Measurements from ENCODE around the gene ENPP3.

Gene ENPP3

GRCh38 chr6:131754715-131755567 is 117.8 kb downstream of the ENPP3 start:
- no peak overlapping the region for H3K9ac ChIP-seq (ENCODE audit: low read depth, low read length, poor library complexity)
- no peak for DNase-seq (ENCODE audit: low spot score)
- no peak overlapping the region for H3K23ac ChIP-seq (ENCODE audit: low read depth, low read length, poor library complexity)
- no peak overlapping the region for H2BK15ac ChIP-seq (ENCODE audit: low read length)
- no peak overlapping the region for H2AFZ ChIP-seq (ENCODE audit: low read length)
- H3K36me3 ChIP-seq (replicated peaks in 1 of 2; ENCODE audit: control insufficient read depth in 2 of 2, insufficient read depth in 2 of 2, low read length in 2 of 2): no peaks in the 10 kb centered on the region
- H3K14ac ChIP-seq (ENCODE audit: low read length): no peak overlapping the region
- H3K4me1 ChIP-seq (ENCODE audit: control insufficient read depth in 2 of 2, insufficient read depth in 1 of 2, low read depth in 1 of 2, low read length in 2 of 2): no peaks in the 10 kb centered on the region
- H2BK5ac ChIP-seq (ENCODE audit: low read length): no peak overlapping the region
- H2BK120ac ChIP-seq (ENCODE audit: low read depth, low read length): no peak overlapping the region
- no peak overlapping the region for H3K18ac ChIP-seq (ENCODE audit: low read length)
- no peak overlapping the region for H2BK12ac ChIP-seq (ENCODE audit: low read length)
- no peak overlapping the region for H3K27ac ChIP-seq (replicated peaks; ENCODE audit: low read length)
- no peak overlapping the region for H3K4ac ChIP-seq (ENCODE audit: low read length)
- H3K4me2 ChIP-seq (ENCODE audit: insufficient read depth, low read length, poor library complexity, severe bottlenecking): no peak overlapping the region
- H3K4me3 ChIP-seq (ENCODE audit: low read length in 2 of 2): no peak overlapping the region
- H2AK5ac ChIP-seq (ENCODE audit: low read depth, low read length): no peak overlapping the region
- H3K79me1 ChIP-seq (ENCODE audit: low read depth, low read length): no peaks in the 10 kb centered on the region
- no peaks in the 10 kb centered on the region for H3K9me3 ChIP-seq (replicated peaks in 1 of 2; ENCODE audit: control insufficient read depth in 2 of 2, insufficient read depth in 1 of 2, low read depth in 1 of 2, low read length in 2 of 2)
- no peaks in the 10 kb centered on the region for H3K27me3 ChIP-seq (ENCODE audit: control insufficient read depth in 3 of 3, insufficient read depth in 3 of 3, low read depth in 1 of 3, low read length in 3 of 3)
- WGBS, 2 donors (ENCODE audit: extremely low coverage in 2 of 2, insufficient read length in 2 of 2, insufficient replicate concordance in 1 of 2): no CpG with 5 or more reads among the region's 9 CpGs
- no peak overlapping the region for H4K8ac ChIP-seq (ENCODE audit: low read depth, low read length)
- H4K91ac ChIP-seq (ENCODE audit: low read depth, low read length, poor library complexity): no peak overlapping the region

GRCh38 chr6:131755597-131755996 is 118.5 kb downstream of the ENPP3 start:
- Histone ChIP-seq H2BK15ac (ENCODE audit: low read length) (no peak overlapping the region), H3K79me1 (ENCODE audit: low read depth, low read length) (no peaks in the 10 kb centered on the region), H3K36me3 (replicated peaks in 1 of 2; ENCODE audit: control insufficient read depth in 2 of 2, insufficient read depth in 2 of 2, low read length in 2 of 2) (no peaks in the 10 kb centered on the region), H3K4me1 (ENCODE audit: control insufficient read depth in 2 of 2, insufficient read depth in 1 of 2, low read depth in 1 of 2, low read length in 2 of 2) (no peaks in the 10 kb centered on the region), H3K18ac (ENCODE audit: low read length) (no peak overlapping the region), H4K91ac (ENCODE audit: low read depth, low read length, poor library complexity) (no peak overlapping the region), H2BK5ac (ENCODE audit: low read length) (no peak overlapping the region), H3K4me3 (ENCODE audit: low read length in 2 of 2) (no peak overlapping the region), H3K14ac (ENCODE audit: low read length) (no peak overlapping the region), H3K4me2 (ENCODE audit: insufficient read depth, low read length, poor library complexity, severe bottlenecking) (no peak overlapping the region), H3K4ac (ENCODE audit: low read length) (no peak overlapping the region), H2AK5ac (ENCODE audit: low read depth, low read length) (no peak overlapping the region), H3K9me3 (replicated peaks in 1 of 2; ENCODE audit: control insufficient read depth in 2 of 2, insufficient read depth in 1 of 2, low read depth in 1 of 2, low read length in 2 of 2) (no peaks in the 10 kb centered on the region), H3K27ac (replicated peaks; ENCODE audit: low read length) (no peak overlapping the region), H2BK12ac (ENCODE audit: low read length) (no peak overlapping the region), H4K8ac (ENCODE audit: low read depth, low read length) (no peak overlapping the region), H2BK120ac (ENCODE audit: low read depth, low read length) (no peak overlapping the region), H3K23ac (ENCODE audit: low read depth, low read length, poor library complexity) (no peak overlapping the region), H2AFZ (ENCODE audit: low read length) (no peak overlapping the region), H3K27me3 (ENCODE audit: control insufficient read depth in 3 of 3, insufficient read depth in 3 of 3, low read depth in 1 of 3, low read length in 3 of 3) (no peaks in the 10 kb centered on the region), H3K9ac (ENCODE audit: low read depth, low read length, poor library complexity) (no peak overlapping the region)
- no peak for DNase-seq (ENCODE audit: low spot score)
- no CpG with 5 or more reads among the region's 3 CpGs for WGBS, 2 donors (ENCODE audit: extremely low coverage in 2 of 2, insufficient read length in 2 of 2, insufficient replicate concordance in 1 of 2)

DNA sequence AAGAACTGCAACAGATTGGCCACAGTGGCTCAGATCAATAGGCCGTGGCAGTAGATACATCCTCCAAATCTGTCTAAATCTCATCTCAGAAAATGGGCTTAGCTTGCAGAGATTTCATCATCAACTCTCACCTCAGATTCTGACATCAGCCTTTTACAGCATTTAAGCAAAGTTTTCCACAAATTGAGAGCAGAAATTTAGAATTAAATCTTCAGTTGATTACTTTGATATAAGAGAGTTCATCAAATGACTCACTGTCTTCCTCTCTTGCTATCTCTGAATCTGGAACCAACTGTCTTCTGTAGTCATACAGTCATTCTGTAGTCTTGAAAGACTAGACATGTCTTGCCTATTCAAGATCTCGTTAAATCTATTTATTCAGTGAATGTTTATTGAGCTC is 118.9 kb downstream of the ENPP3 start:
- H3K4me2 ChIP-seq (ENCODE audit: insufficient read depth, low read length, poor library complexity, severe bottlenecking): no peak overlapping the region
- no peaks in the 10 kb centered on the region for H3K9me3 ChIP-seq (replicated peaks in 1 of 2; ENCODE audit: control insufficient read depth in 2 of 2, insufficient read depth in 1 of 2, low read depth in 1 of 2, low read length in 2 of 2)
- no peak overlapping the region for H2BK15ac ChIP-seq (ENCODE audit: low read length)
- H3K27me3 ChIP-seq (ENCODE audit: control insufficient read depth in 3 of 3, insufficient read depth in 3 of 3, low read depth in 1 of 3, low read length in 3 of 3): no peaks in the 10 kb centered on the region
- no peak overlapping the region for H3K27ac ChIP-seq (replicated peaks; ENCODE audit: low read length)
- H2BK12ac ChIP-seq (ENCODE audit: low read length): no peak overlapping the region
- H3K4me1 ChIP-seq (ENCODE audit: control insufficient read depth in 2 of 2, insufficient read depth in 1 of 2, low read depth in 1 of 2, low read length in 2 of 2): no peaks in the 10 kb centered on the region
- no peak overlapping the region for H3K14ac ChIP-seq (ENCODE audit: low read length)
- no peak overlapping the region for H3K18ac ChIP-seq (ENCODE audit: low read length)
- H2BK120ac ChIP-seq (ENCODE audit: low read depth, low read length): no peak overlapping the region
- H2AFZ ChIP-seq (ENCODE audit: low read length): no peak overlapping the region
- H3K4me3 ChIP-seq (ENCODE audit: low read length in 2 of 2): no peak overlapping the region
- no peaks in the 10 kb centered on the region for H3K79me1 ChIP-seq (ENCODE audit: low read depth, low read length)
- no peak overlapping the region for H3K23ac ChIP-seq (ENCODE audit: low read depth, low read length, poor library complexity)
- H2AK5ac ChIP-seq (ENCODE audit: low read depth, low read length): no peak overlapping the region
- no peak overlapping the region for H3K9ac ChIP-seq (ENCODE audit: low read depth, low read length, poor library complexity)
- H4K8ac ChIP-seq (ENCODE audit: low read depth, low read length): no peak overlapping the region
- no peak overlapping the region for H3K4ac ChIP-seq (ENCODE audit: low read length)
- DNase-seq (ENCODE audit: low spot score): no peak
- no peaks in the 10 kb centered on the region for H3K36me3 ChIP-seq (replicated peaks in 1 of 2; ENCODE audit: control insufficient read depth in 2 of 2, insufficient read depth in 2 of 2, low read length in 2 of 2)
- H2BK5ac ChIP-seq (ENCODE audit: low read length): no peak overlapping the region
- WGBS, 2 donors (ENCODE audit: extremely low coverage in 2 of 2, insufficient read length in 2 of 2, insufficient replicate concordance in 1 of 2): no CpG with 5 or more reads among the region's 2 CpGs
- H4K91ac ChIP-seq (ENCODE audit: low read depth, low read length, poor library complexity): no peak overlapping the region

DNA sequence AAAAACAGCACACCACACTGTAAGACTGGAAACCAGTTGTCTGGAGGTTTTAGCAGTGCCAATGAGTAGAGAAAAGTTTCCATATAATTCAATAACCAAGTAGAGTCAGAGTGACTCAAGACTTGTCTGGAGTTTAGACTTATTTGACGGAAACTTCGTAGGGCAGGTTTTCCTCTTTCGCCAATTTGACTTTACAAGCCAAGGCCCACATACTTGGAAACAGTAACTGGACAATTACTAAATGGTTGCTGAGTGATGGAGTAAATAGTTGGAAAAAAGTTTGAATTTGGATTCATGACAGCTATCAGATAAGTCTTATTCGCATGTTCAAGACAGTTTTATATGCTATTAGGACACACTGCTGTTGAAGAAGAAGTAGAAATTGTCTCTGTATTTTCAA is 121.8 kb downstream of the ENPP3 start:
- Histone ChIP-seq H3K18ac (ENCODE audit: low read length) (no peak overlapping the region), H2AFZ (ENCODE audit: low read length) (no peak overlapping the region), H4K91ac (ENCODE audit: low read depth, low read length, poor library complexity) (no peak overlapping the region), H3K4me3 (ENCODE audit: low read length in 2 of 2) (no peak overlapping the region), H3K4me1 (ENCODE audit: control insufficient read depth in 2 of 2, insufficient read depth in 1 of 2, low read depth in 1 of 2, low read length in 2 of 2) (no peaks in the 10 kb centered on the region), H2BK5ac (ENCODE audit: low read length) (no peak overlapping the region), H2BK12ac (ENCODE audit: low read length) (no peak overlapping the region), H3K27me3 (ENCODE audit: control insufficient read depth in 3 of 3, insufficient read depth in 3 of 3, low read depth in 1 of 3, low read length in 3 of 3) (no peaks in the 10 kb centered on the region), H3K23ac (ENCODE audit: low read depth, low read length, poor library complexity) (no peak overlapping the region), H3K79me1 (ENCODE audit: low read depth, low read length) (no peaks in the 10 kb centered on the region), H3K4ac (ENCODE audit: low read length) (no peak overlapping the region), H2BK120ac (ENCODE audit: low read depth, low read length) (no peak overlapping the region), H3K27ac (replicated peaks; ENCODE audit: low read length) (no peak overlapping the region), H2AK5ac (ENCODE audit: low read depth, low read length) (no peak overlapping the region), H3K36me3 (replicated peaks in 1 of 2; ENCODE audit: control insufficient read depth in 2 of 2, insufficient read depth in 2 of 2, low read length in 2 of 2) (no peaks in the 10 kb centered on the region), H3K4me2 (ENCODE audit: insufficient read depth, low read length, poor library complexity, severe bottlenecking) (no peak overlapping the region), H3K14ac (ENCODE audit: low read length) (no peak overlapping the region), H4K8ac (ENCODE audit: low read depth, low read length) (no peak overlapping the region), H3K9ac (ENCODE audit: low read depth, low read length, poor library complexity) (no peak overlapping the region), H3K9me3 (replicated peaks in 1 of 2; ENCODE audit: control insufficient read depth in 2 of 2, insufficient read depth in 1 of 2, low read depth in 1 of 2, low read length in 2 of 2) (no peaks in the 10 kb centered on the region), H2BK15ac (ENCODE audit: low read length) (no peak overlapping the region)
- no peak for DNase-seq (ENCODE audit: low spot score)
- no CpG with 5 or more reads among the region's 4 CpGs for WGBS, 2 donors (ENCODE audit: extremely low coverage in 2 of 2, insufficient read length in 2 of 2, insufficient replicate concordance in 1 of 2)

Measured in neuronal stem cell (in vitro differentiated cells).